Measurements from ENCODE around the gene LMNA.
A peak's percentile ranks its signal among the peaks of the same experiment; 100 is the strongest.

The LMNA gene

GRCh38 chr1:156126043-156126629 lies 11.6 kb downstream of the LMNA start:
- peak overlapping the region; percentile 96 for H3K27ac ChIP-seq (ENCODE audit: low read length)
- peaks cover 9 to 32% of the 10 kb centered on the region in 2 donors for H3K36me3 ChIP-seq (ENCODE audit: control insufficient read depth in 1 of 2, insufficient read depth in 2 of 2, low read length in 2 of 2)
- H3K4me3 ChIP-seq (ENCODE audit: low read depth in 1 of 2, low read length in 2 of 2), result peak overlapping the region in 1 of 2 donors; percentile 41
- H3K27me3 ChIP-seq (ENCODE audit: low read depth, low read length), result no peaks in the 10 kb centered on the region
- peaks cover 54 to 89% of the 10 kb centered on the region in 2 donors for H3K4me1 ChIP-seq (ENCODE audit: control insufficient read depth in 1 of 2, insufficient read depth in 2 of 2, low read length in 2 of 2)
- H3K9me3 ChIP-seq (ENCODE audit: control insufficient read depth in 1 of 2, low read length in 2 of 2), result no peaks in the 10 kb centered on the region

DNA sequence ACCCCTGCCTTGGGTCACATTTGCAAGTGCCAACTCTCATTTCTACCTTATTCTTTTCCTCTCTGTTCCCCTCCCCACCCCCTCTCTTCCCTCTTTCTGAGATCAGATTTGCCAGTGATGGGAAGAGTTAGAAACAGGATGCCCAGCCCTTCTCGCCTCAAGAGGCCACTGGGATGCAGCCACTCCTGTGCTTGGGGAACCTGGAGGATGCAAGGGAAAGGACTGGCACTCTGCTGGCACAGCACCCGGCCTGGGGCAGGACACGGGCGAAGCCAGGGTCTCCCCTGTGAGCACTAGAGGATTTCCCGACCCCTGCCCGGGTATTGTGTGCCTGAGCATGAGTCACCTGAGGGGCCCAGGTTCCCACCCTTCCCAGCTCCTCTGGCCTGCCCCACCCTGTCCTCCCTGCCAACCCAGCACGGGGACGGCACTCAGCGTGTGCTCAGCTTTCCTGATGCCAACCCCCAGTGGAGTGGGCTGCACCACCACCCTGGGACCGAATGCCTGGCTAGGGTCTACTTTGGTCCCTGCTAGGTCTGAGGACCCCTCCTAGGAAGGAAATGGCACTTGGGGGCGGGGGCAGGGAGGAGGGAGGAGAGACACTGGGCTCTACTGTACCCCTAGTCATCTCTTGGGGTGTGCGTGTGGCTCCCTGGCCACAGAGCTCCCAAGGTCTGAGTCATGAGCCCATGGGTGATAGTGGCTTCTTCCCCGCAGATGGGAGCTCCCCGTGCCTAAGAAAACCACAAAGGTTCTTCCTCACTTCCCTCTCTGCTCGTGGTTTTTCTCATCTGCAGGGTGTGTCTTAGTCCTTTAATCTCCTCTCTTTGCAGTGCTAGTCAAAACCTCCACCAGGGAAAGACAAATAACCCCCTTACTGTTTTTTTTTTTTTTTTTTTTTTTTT lies 12.4 kb downstream of the LMNA start:
- peaks cover 47 to 83% of the 10 kb centered on the region in 2 donors for H3K4me1 ChIP-seq (ENCODE audit: control insufficient read depth in 1 of 2, insufficient read depth in 2 of 2, low read length in 2 of 2)
- peak overlapping the region; percentile 30 to 41 for H3K4me3 ChIP-seq (ENCODE audit: low read depth in 1 of 2, low read length in 2 of 2)
- H3K27me3 ChIP-seq (ENCODE audit: low read depth, low read length), result no peaks in the 10 kb centered on the region
- peak overlapping the region; percentile 96 for H3K27ac ChIP-seq (ENCODE audit: low read length)
- peaks cover 9 to 39% of the 10 kb centered on the region in 2 donors for H3K36me3 ChIP-seq (ENCODE audit: control insufficient read depth in 1 of 2, insufficient read depth in 2 of 2, low read length in 2 of 2)
- H3K9me3 ChIP-seq (ENCODE audit: control insufficient read depth in 1 of 2, low read length in 2 of 2), result no peaks in the 10 kb centered on the region

GRCh38 chr1:156128308-156128653 lies 13.8 kb downstream of the LMNA start:
- Histone ChIP-seq H3K4me3 (ENCODE audit: low read depth in 1 of 2, low read length in 2 of 2) (peak overlapping the region; percentile 50 to 55), H3K27ac (ENCODE audit: low read length) (peak overlapping the region; percentile 99), H3K9me3 (ENCODE audit: control insufficient read depth in 1 of 2, low read length in 2 of 2) (no peaks in the 10 kb centered on the region), H3K4me1 (ENCODE audit: control insufficient read depth in 1 of 2, insufficient read depth in 2 of 2, low read length in 2 of 2) (peaks cover 39 to 74% of the 10 kb centered on the region in 2 donors), H3K27me3 (ENCODE audit: low read depth, low read length) (no peaks in the 10 kb centered on the region), H3K36me3 (ENCODE audit: control insufficient read depth in 1 of 2, insufficient read depth in 2 of 2, low read length in 2 of 2) (peaks cover 12 to 38% of the 10 kb centered on the region in 2 donors)

GRCh38 chr1:156128654-156129597 lies 14.4 kb downstream of the LMNA start:
- H3K4me1 ChIP-seq (ENCODE audit: control insufficient read depth in 1 of 2, insufficient read depth in 2 of 2, low read length in 2 of 2), result peaks cover 36 to 67% of the 10 kb centered on the region in 2 donors
- no peaks in the 10 kb centered on the region for H3K27me3 ChIP-seq (ENCODE audit: low read depth, low read length)
- H3K27ac ChIP-seq (ENCODE audit: low read length), result peak overlapping the region; percentile 99
- H3K4me3 ChIP-seq (ENCODE audit: low read depth in 1 of 2, low read length in 2 of 2), result peak overlapping the region; percentile 50 to 55
- H3K36me3 ChIP-seq (ENCODE audit: control insufficient read depth in 1 of 2, insufficient read depth in 2 of 2, low read length in 2 of 2), result peaks cover 17 to 39% of the 10 kb centered on the region in 2 donors
- no peaks in the 10 kb centered on the region for H3K9me3 ChIP-seq (ENCODE audit: control insufficient read depth in 1 of 2, low read length in 2 of 2)

DNA sequence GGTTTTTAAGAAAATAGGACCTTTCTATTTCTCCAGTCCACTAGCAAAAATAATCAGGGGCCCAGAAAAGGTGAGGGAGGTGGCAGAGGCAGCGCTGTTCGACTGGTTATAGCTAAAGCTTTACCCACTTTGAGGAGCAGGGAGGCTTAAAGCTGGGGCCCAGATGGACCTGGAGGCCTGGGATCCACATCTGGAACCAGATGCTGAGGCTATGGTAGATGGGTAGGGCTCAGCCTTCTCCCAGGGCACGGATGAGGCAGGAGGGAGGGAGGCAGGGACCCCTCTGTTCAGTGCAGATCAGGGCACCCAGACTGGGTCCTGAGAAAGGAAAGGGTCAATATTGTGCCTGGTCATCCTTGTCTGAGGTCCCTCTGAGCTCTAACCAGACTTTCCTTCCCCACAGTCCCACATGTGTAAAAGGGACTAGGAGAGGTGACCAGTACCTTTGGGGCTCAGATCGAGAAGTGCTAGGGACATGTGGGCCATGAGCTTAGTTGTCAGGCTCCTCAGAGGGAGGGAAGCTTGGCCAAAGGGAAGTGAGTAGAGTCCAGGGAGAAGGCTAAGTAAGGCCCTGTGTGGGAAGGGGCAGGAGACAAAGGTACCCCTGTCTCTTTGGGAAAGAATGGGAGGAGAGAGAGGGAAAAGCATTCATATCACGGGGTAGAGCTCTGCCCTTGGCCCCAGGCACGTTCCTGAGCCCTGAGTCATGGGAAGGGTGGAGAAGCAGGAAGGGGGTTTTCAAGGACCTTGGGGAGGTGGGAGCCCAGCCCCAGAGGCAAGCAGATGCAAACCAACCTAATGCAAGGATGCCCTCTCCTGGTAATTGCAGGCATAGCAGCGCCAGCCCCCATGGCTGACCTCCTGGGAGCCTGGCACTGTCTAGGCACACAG lies 15.4 kb downstream of the LMNA start:
- no peaks in the 10 kb centered on the region for H3K27me3 ChIP-seq (ENCODE audit: low read depth, low read length)
- no peaks in the 10 kb centered on the region for H3K9me3 ChIP-seq (ENCODE audit: control insufficient read depth in 1 of 2, low read length in 2 of 2)
- peaks cover 27 to 57% of the 10 kb centered on the region in 2 donors for H3K4me1 ChIP-seq (ENCODE audit: control insufficient read depth in 1 of 2, insufficient read depth in 2 of 2, low read length in 2 of 2)
- peaks cover 28 to 48% of the 10 kb centered on the region in 2 donors for H3K36me3 ChIP-seq (ENCODE audit: control insufficient read depth in 1 of 2, insufficient read depth in 2 of 2, low read length in 2 of 2)
- peak overlapping the region; percentile 34 to 55 for H3K4me3 ChIP-seq (ENCODE audit: low read depth in 1 of 2, low read length in 2 of 2)
- peak overlapping the region; percentile 99 for H3K27ac ChIP-seq (ENCODE audit: low read length)

DNA sequence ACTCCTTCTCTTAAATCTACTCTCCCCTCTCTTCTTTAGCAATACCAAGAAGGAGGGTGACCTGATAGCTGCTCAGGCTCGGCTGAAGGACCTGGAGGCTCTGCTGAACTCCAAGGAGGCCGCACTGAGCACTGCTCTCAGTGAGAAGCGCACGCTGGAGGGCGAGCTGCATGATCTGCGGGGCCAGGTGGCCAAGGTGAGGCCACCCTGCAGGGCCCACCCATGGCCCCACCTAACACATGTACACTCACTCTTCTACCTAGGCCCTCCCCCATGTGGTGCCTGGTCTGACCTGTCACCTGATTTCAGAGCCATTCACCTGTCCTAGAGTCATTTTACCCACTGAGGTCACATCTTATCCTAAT lies 16.0 kb downstream of the LMNA start:
- H3K9me3 ChIP-seq (ENCODE audit: control insufficient read depth in 1 of 2, low read length in 2 of 2), result no peaks in the 10 kb centered on the region
- peak overlapping the region in 1 of 2 donors; percentile 55 for H3K4me3 ChIP-seq (ENCODE audit: low read depth in 1 of 2, low read length in 2 of 2)
- peaks cover 34 to 54% of the 10 kb centered on the region in 2 donors for H3K36me3 ChIP-seq (ENCODE audit: control insufficient read depth in 1 of 2, insufficient read depth in 2 of 2, low read length in 2 of 2)
- H3K27ac ChIP-seq (ENCODE audit: low read length), result peak overlapping the region; percentile 99
- H3K27me3 ChIP-seq (ENCODE audit: low read depth, low read length), result no peaks in the 10 kb centered on the region
- H3K4me1 ChIP-seq (ENCODE audit: control insufficient read depth in 1 of 2, insufficient read depth in 2 of 2, low read length in 2 of 2), result peaks cover 25 to 51% of the 10 kb centered on the region in 2 donors

DNA sequence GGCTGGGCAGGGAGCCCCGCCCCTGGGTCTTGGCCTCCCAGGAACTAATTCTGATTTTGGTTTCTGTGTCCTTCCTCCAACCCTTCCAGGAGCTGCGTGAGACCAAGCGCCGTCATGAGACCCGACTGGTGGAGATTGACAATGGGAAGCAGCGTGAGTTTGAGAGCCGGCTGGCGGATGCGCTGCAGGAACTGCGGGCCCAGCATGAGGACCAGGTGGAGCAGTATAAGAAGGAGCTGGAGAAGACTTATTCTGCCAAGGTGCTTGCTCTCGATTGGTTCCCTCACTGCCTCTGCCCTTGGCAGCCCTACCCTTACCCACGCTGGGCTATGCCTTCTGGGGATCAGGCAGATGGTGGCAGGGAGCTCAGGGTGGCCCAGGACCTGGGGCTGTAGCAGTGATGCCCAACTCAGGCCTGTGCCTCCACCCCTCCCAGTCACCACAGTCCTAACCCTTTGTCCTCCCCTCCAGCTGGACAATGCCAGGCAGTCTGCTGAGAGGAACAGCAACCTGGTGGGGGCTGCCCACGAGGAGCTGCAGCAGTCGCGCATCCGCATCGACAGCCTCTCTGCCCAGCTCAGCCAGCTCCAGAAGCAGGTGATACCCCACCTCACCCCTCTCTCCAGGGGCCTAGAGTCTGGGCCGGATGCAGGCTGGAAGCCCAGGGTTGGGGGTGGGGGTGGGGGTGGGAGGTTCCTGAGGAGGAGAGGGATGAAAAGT lies 20.4 kb downstream of the LMNA start:
- peaks cover 60 to 78% of the 10 kb centered on the region in 2 donors for H3K36me3 ChIP-seq (ENCODE audit: control insufficient read depth in 1 of 2, insufficient read depth in 2 of 2, low read length in 2 of 2)
- no peaks in the 10 kb centered on the region for H3K27me3 ChIP-seq (ENCODE audit: low read depth, low read length)
- no peak overlapping the region for H3K4me3 ChIP-seq (ENCODE audit: low read depth in 1 of 2, low read length in 2 of 2)
- H3K27ac ChIP-seq (ENCODE audit: low read length), result no peak overlapping the region
- H3K9me3 ChIP-seq (ENCODE audit: control insufficient read depth in 1 of 2, low read length in 2 of 2), result no peaks in the 10 kb centered on the region
- peaks cover 3 to 30% of the 10 kb centered on the region in 2 donors for H3K4me1 ChIP-seq (ENCODE audit: control insufficient read depth in 1 of 2, insufficient read depth in 2 of 2, low read length in 2 of 2)

GRCh38 chr1:156135930-156136871 lies 21.7 kb downstream of the LMNA start:
- Histone ChIP-seq H3K4me1 (ENCODE audit: control insufficient read depth in 1 of 2, insufficient read depth in 2 of 2, low read length in 2 of 2) (peaks cover 0 to 33% of the 10 kb centered on the region in 2 donors), H3K27ac (ENCODE audit: low read length) (no peak overlapping the region), H3K4me3 (ENCODE audit: low read depth in 1 of 2, low read length in 2 of 2) (no peak overlapping the region), H3K27me3 (ENCODE audit: low read depth, low read length) (no peaks in the 10 kb centered on the region), H3K9me3 (ENCODE audit: control insufficient read depth in 1 of 2, low read length in 2 of 2) (no peaks in the 10 kb centered on the region), H3K36me3 (ENCODE audit: control insufficient read depth in 1 of 2, insufficient read depth in 2 of 2, low read length in 2 of 2) (peaks cover 65 to 81% of the 10 kb centered on the region in 2 donors)

GRCh38 chr1:156136970-156137483 lies 22.5 kb downstream of the LMNA start:
- H3K4me3 ChIP-seq (ENCODE audit: low read depth in 1 of 2, low read length in 2 of 2), result no peak overlapping the region
- peaks cover 0 to 36% of the 10 kb centered on the region in 2 donors for H3K4me1 ChIP-seq (ENCODE audit: control insufficient read depth in 1 of 2, insufficient read depth in 2 of 2, low read length in 2 of 2)
- H3K36me3 ChIP-seq (ENCODE audit: control insufficient read depth in 1 of 2, insufficient read depth in 2 of 2, low read length in 2 of 2), result peaks cover 65 to 74% of the 10 kb centered on the region in 2 donors
- no peak overlapping the region for H3K27ac ChIP-seq (ENCODE audit: low read length)
- no peaks in the 10 kb centered on the region for H3K9me3 ChIP-seq (ENCODE audit: control insufficient read depth in 1 of 2, low read length in 2 of 2)
- no peaks in the 10 kb centered on the region for H3K27me3 ChIP-seq (ENCODE audit: low read depth, low read length)
